ENCODE results near the gene NEDD9. TPM values are rescaled to one million over a fixed set of nuclear protein-coding genes. Genes with fewer than 3 reads are reported as not detected.

The NEDD9 gene
- polyA plus RNA-seq, 1 donor (not counting 4 experiments of a cell fraction or from before 2014, with no cell fraction given) = 3.3 TPM

DNA sequence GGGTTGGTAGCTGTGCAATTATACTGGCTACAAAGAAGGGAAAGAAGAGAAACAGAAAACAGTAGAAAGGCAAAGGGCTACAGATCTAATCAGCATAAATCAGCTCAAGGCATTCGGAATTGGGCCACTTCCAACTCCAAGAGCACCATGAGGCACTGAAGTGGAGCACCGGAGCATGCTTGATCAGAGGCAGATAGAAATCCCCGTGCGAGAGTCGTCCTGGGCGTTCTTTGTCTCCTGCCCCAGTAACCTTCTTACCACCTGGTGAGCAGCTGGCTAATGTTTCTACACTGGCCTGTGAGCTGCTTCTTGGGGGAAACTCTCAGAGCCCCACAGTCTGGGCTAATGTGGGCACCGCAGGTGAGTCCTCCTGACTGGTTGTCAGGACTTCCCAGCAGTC, 16.7 kb downstream of the NEDD9 start:
- Histone ChIP-seq H3K9me1 (ENCODE audit: control insufficient read depth, extremely low read depth, insufficient read depth, low read length) (no peaks in the 10 kb centered on the region), H3K4me3 (ENCODE audit: control insufficient read depth in 2 of 3, extremely low read depth in 1 of 3, insufficient read depth in 2 of 3, low read depth in 1 of 3, low read length in 3 of 3) (no peak overlapping the region), H3K4me2 (ENCODE audit: control insufficient read depth, extremely low read depth, insufficient read depth, low read depth, low read length) (no peak overlapping the region), H3K36me3 (ENCODE audit: control insufficient read depth in 2 of 2, extremely low read depth in 1 of 2, insufficient read depth in 2 of 2, low read length in 2 of 2) (no peaks in the 10 kb centered on the region), H3K4me1 (ENCODE audit: control insufficient read depth, extremely low read depth, insufficient read depth, low read length) (peaks cover 10% of the 10 kb centered on the region), H3K9ac (ENCODE audit: control insufficient read depth, extremely low read depth, insufficient read depth, low read length) (no peak overlapping the region), H2AFZ (ENCODE audit: control insufficient read depth, low read length) (no peak overlapping the region), H3K27me3 (ENCODE audit: control insufficient read depth, extremely low read depth, insufficient read depth, low read length) (no peaks in the 10 kb centered on the region), H3K27ac (ENCODE audit: control insufficient read depth, insufficient read depth, low read length) (no peak overlapping the region), H3K9me3 (ENCODE audit: control insufficient read depth, low read depth, low read length) (no peaks in the 10 kb centered on the region), H4K20me1 (ENCODE audit: control insufficient read depth, extremely low read depth, insufficient read depth, low read length) (no peaks in the 10 kb centered on the region), H3K79me2 (ENCODE audit: control insufficient read depth, insufficient read depth, low read length) (no peaks in the 10 kb centered on the region)
- dilution Hi-C loops (cut with MboI; ENCODE audit: extremely low pct_ligation_motif_present, low sequenced_read_pairs) = no loop called here
- DNase-seq (ENCODE audit: low read depth, low spot score) = no peak
- no peak for FAIRE-seq
- TF ChIP-seq, protein P1, sequence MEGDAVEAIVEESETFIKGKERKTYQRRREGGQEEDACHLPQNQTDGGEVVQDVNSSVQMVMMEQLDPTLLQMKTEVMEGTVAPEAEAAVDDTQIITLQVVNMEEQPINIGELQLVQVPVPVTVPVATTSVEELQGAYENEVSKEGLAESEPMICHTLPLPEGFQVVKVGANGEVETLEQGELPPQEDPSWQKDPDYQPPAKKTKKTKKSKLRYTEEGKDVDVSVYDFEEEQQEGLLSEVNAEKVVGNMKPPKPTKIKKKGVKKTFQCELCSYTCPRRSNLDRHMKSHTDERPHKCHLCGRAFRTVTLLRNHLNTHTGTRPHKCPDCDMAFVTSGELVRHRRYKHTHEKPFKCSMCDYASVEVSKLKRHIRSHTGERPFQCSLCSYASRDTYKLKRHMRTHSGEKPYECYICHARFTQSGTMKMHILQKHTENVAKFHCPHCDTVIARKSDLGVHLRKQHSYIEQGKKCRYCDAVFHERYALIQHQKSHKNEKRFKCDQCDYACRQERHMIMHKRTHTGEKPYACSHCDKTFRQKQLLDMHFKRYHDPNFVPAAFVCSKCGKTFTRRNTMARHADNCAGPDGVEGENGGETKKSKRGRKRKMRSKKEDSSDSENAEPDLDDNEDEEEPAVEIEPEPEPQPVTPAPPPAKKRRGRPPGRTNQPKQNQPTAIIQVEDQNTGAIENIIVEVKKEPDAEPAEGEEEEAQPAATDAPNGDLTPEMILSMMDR (optimal IDR thresholded peaks at IDR 0.05 in 1 of 3, IDR thresholded peaks at IDR 0.05 in 1 of 3, conservative IDR thresholded peaks at IDR 0.05 in 1 of 3; ENCODE audit: extremely low read depth in 1 of 3, insufficient read depth in 2 of 3, low read length in 3 of 3) = no peak
- no peak for TF ChIP-seq EZH2 (IDR thresholded peaks at IDR 0.05; ENCODE audit: low read length)

DNA sequence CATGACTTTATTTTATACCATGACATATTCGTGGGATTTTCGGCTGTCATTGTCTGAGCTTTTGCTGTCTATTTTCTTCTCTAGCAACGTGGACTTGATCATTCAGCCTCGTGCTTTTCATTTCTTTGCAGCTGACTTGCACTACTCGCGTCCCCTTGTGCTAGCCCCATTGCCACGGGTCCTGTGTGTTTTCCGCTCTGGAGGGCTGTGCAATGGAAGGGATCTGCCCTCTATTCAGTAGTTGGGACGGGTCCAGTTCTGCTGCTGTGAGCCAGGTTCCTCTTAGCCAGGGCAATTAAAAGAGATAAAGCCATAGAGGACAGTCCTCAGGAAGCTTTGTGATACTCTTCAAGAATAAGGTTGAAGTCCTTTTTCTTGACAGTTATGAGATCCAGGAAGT, 17.6 kb downstream of the NEDD9 start:
- no peaks in the 10 kb centered on the region for H3K9me1 ChIP-seq (ENCODE audit: control insufficient read depth, extremely low read depth, insufficient read depth, low read length)
- H3K79me2 ChIP-seq (ENCODE audit: control insufficient read depth, insufficient read depth, low read length) = no peaks in the 10 kb centered on the region
- H3K4me3 ChIP-seq (ENCODE audit: control insufficient read depth in 2 of 3, extremely low read depth in 1 of 3, insufficient read depth in 2 of 3, low read depth in 1 of 3, low read length in 3 of 3) = no peak overlapping the region
- H3K9me3 ChIP-seq (ENCODE audit: control insufficient read depth, low read depth, low read length) = no peaks in the 10 kb centered on the region
- H3K4me1 ChIP-seq (ENCODE audit: control insufficient read depth, extremely low read depth, insufficient read depth, low read length) = peaks cover 16% of the 10 kb centered on the region
- FAIRE-seq = no peak
- no peak overlapping the region for H2AFZ ChIP-seq (ENCODE audit: control insufficient read depth, low read length)
- no peaks in the 10 kb centered on the region for H4K20me1 ChIP-seq (ENCODE audit: control insufficient read depth, extremely low read depth, insufficient read depth, low read length)
- no peaks in the 10 kb centered on the region for H3K27me3 ChIP-seq (ENCODE audit: control insufficient read depth, extremely low read depth, insufficient read depth, low read length)
- TF ChIP-seq EZH2 (IDR thresholded peaks at IDR 0.05; ENCODE audit: low read length) = no peak
- H3K27ac ChIP-seq (ENCODE audit: control insufficient read depth, insufficient read depth, low read length) = no peak overlapping the region
- H3K9ac ChIP-seq (ENCODE audit: control insufficient read depth, extremely low read depth, insufficient read depth, low read length) = no peak overlapping the region
- H3K4me2 ChIP-seq (ENCODE audit: control insufficient read depth, extremely low read depth, insufficient read depth, low read depth, low read length) = no peak overlapping the region
- dilution Hi-C loops (cut with MboI; ENCODE audit: extremely low pct_ligation_motif_present, low sequenced_read_pairs) = no loop called here
- H3K36me3 ChIP-seq (ENCODE audit: control insufficient read depth in 2 of 2, extremely low read depth in 1 of 2, insufficient read depth in 2 of 2, low read length in 2 of 2) = no peaks in the 10 kb centered on the region
- DNase-seq (ENCODE audit: low read depth, low spot score) = no peak
